ENCODE measurements around the gene KCNK7. TPM values are rescaled to one million over a fixed set of nuclear protein-coding genes. Genes with fewer than 3 reads are reported as not detected.

KCNK7 gene
- total and polyA plus RNA-seq, 2 donors (not counting 3 experiments of a cell fraction or from before 2014, with no cell fraction given), result 0.17 to 0.60 TPM

DNA sequence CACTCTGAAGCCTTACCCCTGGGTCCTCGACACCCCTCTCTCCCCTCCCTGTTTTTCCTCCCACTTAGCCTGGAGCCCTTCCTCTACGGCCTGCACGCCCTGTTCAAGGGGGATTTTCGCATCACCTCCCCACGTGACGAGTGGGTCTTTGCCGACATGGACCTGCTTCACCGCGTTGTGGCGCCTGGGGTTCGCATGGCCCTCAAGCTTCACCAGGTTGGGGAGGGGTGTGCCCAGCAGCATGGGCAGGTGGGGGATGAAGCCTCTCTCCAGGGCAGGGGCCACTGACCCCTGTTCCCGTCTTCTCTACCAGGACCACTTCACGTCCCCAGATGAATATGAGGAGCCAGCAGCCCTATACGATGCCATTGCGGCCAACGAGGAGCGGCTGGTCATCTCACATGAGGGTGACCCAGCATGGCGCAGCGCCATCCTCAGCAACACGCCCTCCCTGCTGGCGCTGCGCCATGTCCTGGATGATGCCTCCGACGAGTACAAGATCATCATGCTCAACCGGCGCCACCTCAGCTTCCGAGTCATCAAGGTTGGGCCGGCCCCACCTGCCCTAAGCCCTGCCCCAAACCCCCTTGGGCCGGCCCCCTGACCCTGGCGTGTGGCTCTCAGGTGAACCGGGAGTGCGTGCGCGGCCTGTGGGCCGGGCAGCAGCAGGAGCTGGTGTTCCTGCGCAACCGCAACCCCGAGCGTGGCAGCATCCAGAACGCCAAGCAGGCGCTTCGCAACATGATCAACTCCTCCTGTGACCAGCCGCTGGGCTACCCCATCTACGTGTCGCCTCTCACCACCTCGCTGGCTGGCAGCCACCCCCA is 39.5 kb upstream of the KCNK7 start:
- no peak overlapping the region for H3K9ac ChIP-seq (replicated peaks; ENCODE audit: extremely low read depth, insufficient read depth, low read length)
- POLR2A ChIA-PET, result no interaction called here
- peaks cover 19% of the 10 kb centered on the region for H3K4me1 ChIP-seq (ENCODE audit: control insufficient read depth, extremely low read depth, insufficient read depth, low read length)
- intact Hi-C loops (cut with micrococcal nuclease), result loop anchor here (5.0 kb wide), 1 partner anchor 352 kb away; no protein-coding TSS in a partner anchor
- no peaks in the 10 kb centered on the region for H3K27me3 ChIP-seq (ENCODE audit: control insufficient read depth in 2 of 2, insufficient read depth in 2 of 2, low read length in 2 of 2)
- dilution Hi-C loops (cut with MboI; ENCODE audit: extremely low pct_ligation_motif_present, low sequenced_read_pairs), result no loop called here
- no peak overlapping the region for H3K4me2 ChIP-seq (ENCODE audit: insufficient read depth, low read length)
- DNase-seq (ENCODE audit: low read depth, low spot score), result no peak
- peaks cover 6 to 39% of the 10 kb centered on the region in 2 experiments for H3K36me3 ChIP-seq (ENCODE audit: control insufficient read depth in 2 of 2, extremely low read depth in 1 of 2, insufficient read depth in 2 of 2, low read length in 2 of 2)
- no peak overlapping the region for H3K27ac ChIP-seq (ENCODE audit: insufficient read depth, low read depth, low read length)
- no peak for TF ChIP-seq POLR2A (IDR thresholded peaks at IDR 0.05; ENCODE audit: low read depth, low read length)
- TF ChIP-seq JUN (IDR thresholded peaks at IDR 0.05; ENCODE audit: borderline replicate concordance, insufficient read depth, insufficient read length, low read depth), result no peak
- TF ChIP-seq EZH2 (IDR thresholded peaks at IDR 0.05; ENCODE audit: borderline replicate concordance, low read depth, low read length, severe bottlenecking), result no peak
- no peak for TF ChIP-seq FOS (IDR thresholded peaks at IDR 0.05; ENCODE audit: borderline replicate concordance, insufficient read depth, low read length)
- TF ChIP-seq GATA2 (IDR thresholded peaks at IDR 0.05; ENCODE audit: insufficient read depth, insufficient read length, low read depth, low read length), result no peak
- no peak for TF ChIP-seq POLR2AphosphoS5 (IDR thresholded peaks at IDR 0.05; ENCODE audit: insufficient read depth, low read depth, low read length)
- no peak overlapping the region for H3K4me3 ChIP-seq (replicated peaks in 1 of 3; ENCODE audit: insufficient read depth in 1 of 3, low read depth in 1 of 3, low read length in 3 of 3)
- no peaks in the 10 kb centered on the region for H3K9me3 ChIP-seq (replicated peaks; ENCODE audit: control insufficient read depth, insufficient read depth, low read length)
- CTCF ChIA-PET, result no interaction called here
- no peak overlapping the region for H2AFZ ChIP-seq (ENCODE audit: low read depth, low read length)
- no TSS peak for BruUV-seq (replicated peaks)
- peaks cover 8% of the 10 kb centered on the region for H3K79me2 ChIP-seq (ENCODE audit: control insufficient read depth, insufficient read depth, low read length)
- no peaks in the 10 kb centered on the region for H4K20me1 ChIP-seq (replicated peaks; ENCODE audit: control insufficient read depth, extremely low read depth, insufficient read depth, low read length)
- FAIRE-seq, result no peak
- H3K9me1 ChIP-seq (replicated peaks; ENCODE audit: control insufficient read depth, extremely low read depth, insufficient read depth, low read length), result no peaks in the 10 kb centered on the region

GRCh38 chr11:65634440-65634839 is 38.8 kb upstream of the KCNK7 start:
- CTCF ChIA-PET, result no interaction called here
- POLR2A ChIA-PET, result no interaction called here
- no peaks in the 10 kb centered on the region for H3K9me1 ChIP-seq (replicated peaks; ENCODE audit: control insufficient read depth, extremely low read depth, insufficient read depth, low read length)
- no peaks in the 10 kb centered on the region for H3K27me3 ChIP-seq (ENCODE audit: control insufficient read depth in 2 of 2, insufficient read depth in 2 of 2, low read length in 2 of 2)
- intact Hi-C loops (cut with micrococcal nuclease) (no loop called here), dilution Hi-C loops (cut with MboI; ENCODE audit: extremely low pct_ligation_motif_present, low sequenced_read_pairs) (no loop called here)
- H3K79me2 ChIP-seq (ENCODE audit: control insufficient read depth, insufficient read depth, low read length), result peaks cover 6% of the 10 kb centered on the region
- no peak overlapping the region for H3K27ac ChIP-seq (ENCODE audit: insufficient read depth, low read depth, low read length)
- H3K9me3 ChIP-seq (replicated peaks; ENCODE audit: control insufficient read depth, insufficient read depth, low read length), result no peaks in the 10 kb centered on the region
- H4K20me1 ChIP-seq (replicated peaks; ENCODE audit: control insufficient read depth, extremely low read depth, insufficient read depth, low read length), result no peaks in the 10 kb centered on the region
- H3K4me3 ChIP-seq (replicated peaks in 1 of 3; ENCODE audit: insufficient read depth in 1 of 3, low read depth in 1 of 3, low read length in 3 of 3), result no peak overlapping the region
- TF ChIP-seq FOS (IDR thresholded peaks at IDR 0.05; ENCODE audit: borderline replicate concordance, insufficient read depth, low read length) (no peak), MYC (IDR thresholded peaks at IDR 0.05; ENCODE audit: low read depth, low read length) (no peak)
- no peak overlapping the region for H2AFZ ChIP-seq (ENCODE audit: low read depth, low read length)
- no TSS peak for BruUV-seq (replicated peaks)
- DNase-seq (ENCODE audit: low read depth, low spot score) (no peak), FAIRE-seq (no peak)
- H3K36me3 ChIP-seq (ENCODE audit: control insufficient read depth in 2 of 2, extremely low read depth in 1 of 2, insufficient read depth in 2 of 2, low read length in 2 of 2), result peaks cover 9 to 45% of the 10 kb centered on the region in 2 experiments
- peaks cover 13% of the 10 kb centered on the region for H3K4me1 ChIP-seq (ENCODE audit: control insufficient read depth, extremely low read depth, insufficient read depth, low read length)
- no peak overlapping the region for H3K4me2 ChIP-seq (ENCODE audit: insufficient read depth, low read length)
- no peak overlapping the region for H3K9ac ChIP-seq (replicated peaks; ENCODE audit: extremely low read depth, insufficient read depth, low read length)

Measured in endothelial cell of umbilical vein (primary cell).